HG03139 (cell line): Measurements from ENCODE around the gene CHST10.
"Not testable (repeated sequence)": the region's sequence is repeated elsewhere in the genome, so short reads cannot be mapped to it uniquely, and the experiment has no call there.

Source experiments
- ATAC-seq: cut with Tn5 transposase; IDR thresholded peaks from one replicate; pipeline ENCODE4 v1.9.1; 2021; ENCODE audit not compliant: unreplicated experiment

Gene CHST10

GRCh38 chr2:100394111-100394641 lies 23.3 kb downstream of the CHST10 start:
- ATAC-seq = no peak

GRCh38 chr2:100393362-100393761 lies 24.1 kb downstream of the CHST10 start:
- no peak for ATAC-seq

- ATAC-seq = no peak
Observed at GRCh38 chr2:100392715-100393114, 24.8 kb downstream of the CHST10 start.

- no peak for ATAC-seq
Observed at GRCh38 chr2:100391735-100392515, 25.5 kb downstream of the CHST10 start.

- ATAC-seq = no peak
Observed at GRCh38 chr2:100390001-100390940, 27.2 kb downstream of the CHST10 start.

- ATAC-seq = no peak
Observed at GRCh38 chr2:100388703-100389102, 28.8 kb downstream of the CHST10 start.

GRCh38 chr2:100383954-100384353 lies 33.5 kb downstream of the CHST10 start:
- ATAC-seq = no peak

GRCh38 chr2:100383306-100383705 lies 34.2 kb downstream of the CHST10 start:
- no peak for ATAC-seq

- peak; percentile 61 for ATAC-seq
Observed at GRCh38 chr2:100381240-100381639, 36.2 kb downstream of the CHST10 start.

GRCh38 chr2:100380681-100381080 lies 36.8 kb downstream of the CHST10 start:
- ATAC-seq = no peak

GRCh38 chr2:100376836-100377235 lies 40.6 kb downstream of the CHST10 start:
- no peak for ATAC-seq

- no peak for ATAC-seq
Observed at GRCh38 chr2:100367163-100367562, 50.3 kb downstream of the CHST10 start.

GRCh38 chr2:100365434-100365833 lies 52.0 kb downstream of the CHST10 start:
- ATAC-seq = no peak

GRCh38 chr2:100362269-100362668 lies 55.2 kb downstream of the CHST10 start:
- ATAC-seq = not testable (repeated sequence)

GRCh38 chr2:100359576-100359975 lies 57.9 kb downstream of the CHST10 start:
- no peak for ATAC-seq

GRCh38 chr2:100358554-100358953 lies 58.9 kb downstream of the CHST10 start:
- ATAC-seq = no peak

- no peak for ATAC-seq
Observed at GRCh38 chr2:100352521-100352920, 64.9 kb downstream of the CHST10 start.

- no peak for ATAC-seq
Observed at GRCh38 chr2:100350661-100351185, 66.7 kb downstream of the CHST10 start.

GRCh38 chr2:100345144-100345543 lies 72.3 kb downstream of the CHST10 start:
- ATAC-seq = not testable (repeated sequence)

GRCh38 chr2:100344433-100344832 lies 73.0 kb downstream of the CHST10 start:
- ATAC-seq = no peak

- ATAC-seq = not testable (repeated sequence)
Observed at GRCh38 chr2:100342466-100342865, 75.0 kb downstream of the CHST10 start.
